ENCODE data around the gene METTL6.
"Not testable (repeated sequence)": the region's sequence is repeated elsewhere in the genome, so short reads cannot be mapped to it uniquely, and the experiment has no call there.

METTL6 gene

DNA sequence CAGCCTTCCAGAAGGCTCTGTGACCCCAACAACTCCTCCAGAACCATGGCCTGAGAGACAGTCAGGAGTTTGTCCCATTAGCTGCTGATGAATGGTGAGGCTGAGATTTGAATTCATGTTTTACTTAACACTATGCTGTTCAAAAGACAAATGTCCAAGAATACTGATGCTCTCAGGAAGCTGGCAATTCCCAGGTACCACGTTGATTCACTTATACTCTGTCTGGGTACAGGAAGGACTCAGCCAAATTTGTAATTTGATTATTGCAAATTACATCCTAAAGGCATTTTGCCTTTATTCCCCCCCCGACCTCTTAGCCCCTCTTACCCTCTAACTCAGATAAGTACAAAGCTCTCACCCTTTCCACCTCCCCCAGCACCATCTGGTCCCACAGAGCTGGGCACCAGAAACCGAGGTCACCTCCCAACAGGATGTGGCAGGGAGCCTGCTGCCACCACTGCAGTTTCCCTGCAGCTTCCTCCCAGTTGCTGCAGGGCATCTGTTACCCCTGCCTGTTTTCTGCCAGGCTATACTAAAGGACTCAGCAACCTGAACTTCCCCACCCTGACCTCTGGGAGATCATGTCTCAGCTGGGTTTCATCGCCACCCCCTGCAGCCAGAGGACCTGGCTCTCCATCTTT, 33.7 kb upstream of the METTL6 start:
- Histone ChIP-seq H3K9me3 (replicated peaks; ENCODE audit: insufficient read depth, low read length) (no peaks in the 10 kb centered on the region), H3K27me3 (replicated peaks; ENCODE audit: insufficient read depth, low read length) (no peaks in the 10 kb centered on the region), H3K9ac (ENCODE audit: low read length) (no peak overlapping the region), H3K36me3 (replicated peaks; ENCODE audit: insufficient read depth, low read length) (no peaks in the 10 kb centered on the region), H3K4me3 (ENCODE audit: low read length) (no peak overlapping the region), H2AFZ (ENCODE audit: low read length) (no peak overlapping the region), H3K79me2 (ENCODE audit: low read length) (no peaks in the 10 kb centered on the region), H3K4me1 (ENCODE audit: low read length) (peaks cover 12% of the 10 kb centered on the region), H3K4me2 (ENCODE audit: low read depth, low read length) (peak overlapping the region; percentile 27; the same call in 1 of the 2 replicates), H3F3A (ENCODE audit: insufficient read depth, low read length) (no peaks in the 10 kb centered on the region), H4K20me1 (ENCODE audit: insufficient read depth, low read length) (no peaks in the 10 kb centered on the region), H3K9me2 (replicated peaks; ENCODE audit: insufficient read depth, low read length) (no peaks in the 10 kb centered on the region), H3K27ac (ENCODE audit: low read length) (peak overlapping the region; percentile 8; the same call in 1 of the 2 replicates)
- no peak for TF ChIP-seq EZH2 (optimal IDR thresholded peaks at IDR 0.05; ENCODE audit: low read depth, low read length)
- peak; percentile 63 for DNase-seq

DNA sequence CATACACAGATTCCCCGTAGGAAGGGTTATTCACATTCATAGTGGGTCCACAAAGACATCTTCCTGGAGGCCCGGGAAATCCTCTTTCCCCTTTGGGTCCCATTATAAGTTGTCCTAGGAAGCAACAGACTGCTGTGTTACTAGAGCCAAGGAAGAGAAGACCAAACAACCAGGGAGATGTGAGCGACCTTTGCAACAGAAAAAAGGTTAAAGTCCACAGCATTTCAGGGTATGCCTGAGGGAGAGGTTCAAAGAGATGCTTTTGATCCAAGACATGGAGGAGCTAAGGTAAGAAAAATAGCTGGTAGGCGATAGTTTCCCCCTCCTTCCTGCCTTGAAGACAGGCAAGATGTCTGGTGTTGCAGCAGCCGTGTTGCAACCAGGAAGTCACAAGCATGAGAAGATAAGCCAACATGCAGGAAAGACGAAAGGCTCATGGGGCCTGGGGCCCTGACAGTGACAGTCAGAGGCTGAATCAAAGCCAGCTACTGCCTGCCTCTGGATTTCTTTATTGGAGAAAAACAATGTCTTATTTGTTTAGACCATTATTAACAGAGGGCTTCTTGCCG, 31.0 kb upstream of the METTL6 start:
- Histone ChIP-seq H3F3A (ENCODE audit: insufficient read depth, low read length) (no peaks in the 10 kb centered on the region), H3K9me3 (replicated peaks; ENCODE audit: insufficient read depth, low read length) (no peaks in the 10 kb centered on the region), H3K27me3 (replicated peaks; ENCODE audit: insufficient read depth, low read length) (no peaks in the 10 kb centered on the region), H2AFZ (ENCODE audit: low read length) (no peak overlapping the region), H3K27ac (ENCODE audit: low read length) (no peak overlapping the region), H3K4me3 (ENCODE audit: low read length) (no peak overlapping the region), H3K9me2 (replicated peaks; ENCODE audit: insufficient read depth, low read length) (no peaks in the 10 kb centered on the region), H3K36me3 (replicated peaks; ENCODE audit: insufficient read depth, low read length) (no peaks in the 10 kb centered on the region), H3K4me1 (ENCODE audit: low read length) (peaks cover 12% of the 10 kb centered on the region), H4K20me1 (ENCODE audit: insufficient read depth, low read length) (no peaks in the 10 kb centered on the region), H3K9ac (ENCODE audit: low read length) (no peak overlapping the region), H3K4me2 (ENCODE audit: low read depth, low read length) (no peak overlapping the region), H3K79me2 (ENCODE audit: low read length) (no peaks in the 10 kb centered on the region)
- TF ChIP-seq, protein P1, sequence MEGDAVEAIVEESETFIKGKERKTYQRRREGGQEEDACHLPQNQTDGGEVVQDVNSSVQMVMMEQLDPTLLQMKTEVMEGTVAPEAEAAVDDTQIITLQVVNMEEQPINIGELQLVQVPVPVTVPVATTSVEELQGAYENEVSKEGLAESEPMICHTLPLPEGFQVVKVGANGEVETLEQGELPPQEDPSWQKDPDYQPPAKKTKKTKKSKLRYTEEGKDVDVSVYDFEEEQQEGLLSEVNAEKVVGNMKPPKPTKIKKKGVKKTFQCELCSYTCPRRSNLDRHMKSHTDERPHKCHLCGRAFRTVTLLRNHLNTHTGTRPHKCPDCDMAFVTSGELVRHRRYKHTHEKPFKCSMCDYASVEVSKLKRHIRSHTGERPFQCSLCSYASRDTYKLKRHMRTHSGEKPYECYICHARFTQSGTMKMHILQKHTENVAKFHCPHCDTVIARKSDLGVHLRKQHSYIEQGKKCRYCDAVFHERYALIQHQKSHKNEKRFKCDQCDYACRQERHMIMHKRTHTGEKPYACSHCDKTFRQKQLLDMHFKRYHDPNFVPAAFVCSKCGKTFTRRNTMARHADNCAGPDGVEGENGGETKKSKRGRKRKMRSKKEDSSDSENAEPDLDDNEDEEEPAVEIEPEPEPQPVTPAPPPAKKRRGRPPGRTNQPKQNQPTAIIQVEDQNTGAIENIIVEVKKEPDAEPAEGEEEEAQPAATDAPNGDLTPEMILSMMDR (IDR thresholded peaks at IDR 0.05; ENCODE audit: low read length) = no peak
- no peak for TF ChIP-seq EZH2phosphoT487 (IDR thresholded peaks at IDR 0.05; ENCODE audit: low read length)
- TF ChIP-seq EZH2 (optimal IDR thresholded peaks at IDR 0.05; ENCODE audit: low read depth, low read length) = no peak
- no peak for DNase-seq

DNA sequence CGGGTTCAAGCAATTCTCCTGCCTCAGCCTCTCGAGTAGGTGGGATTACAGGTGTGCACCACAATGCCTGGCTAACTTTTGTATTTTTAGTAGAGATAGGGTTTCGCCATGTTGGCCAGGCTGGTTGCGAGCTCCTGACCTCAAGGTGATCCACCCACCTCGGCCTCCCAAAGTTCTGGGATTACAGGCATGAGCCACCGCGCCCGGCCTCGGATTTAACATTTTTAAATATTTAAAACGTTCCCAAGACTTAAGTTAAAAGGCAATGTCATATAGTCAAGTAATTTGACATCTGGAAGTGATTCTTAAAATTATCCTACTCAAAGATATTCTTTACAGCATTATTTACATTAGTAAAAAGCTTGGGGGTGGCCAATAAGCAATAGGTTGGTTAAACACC, 29.6 kb upstream of the METTL6 start:
- not testable (repeated sequence) for DNase-seq; H3K9me3 ChIP-seq (replicated peaks; ENCODE audit: insufficient read depth, low read length); H3K9ac ChIP-seq (ENCODE audit: low read length); H3K27ac ChIP-seq (ENCODE audit: low read length); H3K36me3 ChIP-seq (replicated peaks; ENCODE audit: insufficient read depth, low read length); H3K4me2 ChIP-seq (ENCODE audit: low read depth, low read length); H2AFZ ChIP-seq (ENCODE audit: low read length); H3K79me2 ChIP-seq (ENCODE audit: low read length); H3K27me3 ChIP-seq (replicated peaks; ENCODE audit: insufficient read depth, low read length); H3F3A ChIP-seq (ENCODE audit: insufficient read depth, low read length); H4K20me1 ChIP-seq (ENCODE audit: insufficient read depth, low read length); H3K4me3 ChIP-seq (ENCODE audit: low read length); H3K9me2 ChIP-seq (replicated peaks; ENCODE audit: insufficient read depth, low read length)
- H3K4me1 ChIP-seq (ENCODE audit: low read length) = peaks cover 12% of the 10 kb centered on the region

DNA sequence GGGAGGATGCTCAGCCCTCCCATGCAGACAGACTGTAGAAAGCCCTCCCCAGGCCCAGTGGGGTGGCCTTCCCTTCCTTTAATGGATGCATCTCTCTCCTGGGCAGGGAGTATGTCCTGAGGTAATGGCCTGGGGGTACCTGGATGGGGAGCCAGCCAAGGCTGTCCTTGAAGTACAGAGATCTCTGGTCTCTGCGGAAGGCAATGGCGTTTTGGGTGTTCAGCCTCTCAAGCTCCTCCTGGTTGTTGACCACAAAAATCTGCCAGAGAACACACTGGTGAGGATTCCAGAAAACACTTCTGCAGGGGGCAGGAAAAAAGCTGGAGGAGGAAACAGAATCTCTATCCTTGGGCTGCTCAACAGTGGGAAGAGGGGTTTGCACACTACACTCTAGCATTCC, 29.0 kb upstream of the METTL6 start:
- no peak overlapping the region for H3K27ac ChIP-seq (ENCODE audit: low read length)
- H3K9me3 ChIP-seq (replicated peaks; ENCODE audit: insufficient read depth, low read length) = no peaks in the 10 kb centered on the region
- H3K79me2 ChIP-seq (ENCODE audit: low read length) = no peaks in the 10 kb centered on the region
- no peaks in the 10 kb centered on the region for H4K20me1 ChIP-seq (ENCODE audit: insufficient read depth, low read length)
- no peaks in the 10 kb centered on the region for H3K27me3 ChIP-seq (replicated peaks; ENCODE audit: insufficient read depth, low read length)
- no peaks in the 10 kb centered on the region for H3K9me2 ChIP-seq (replicated peaks; ENCODE audit: insufficient read depth, low read length)
- H3K36me3 ChIP-seq (replicated peaks; ENCODE audit: insufficient read depth, low read length) = no peaks in the 10 kb centered on the region
- DNase-seq = no peak
- no peak overlapping the region for H3K4me2 ChIP-seq (ENCODE audit: low read depth, low read length)
- H2AFZ ChIP-seq (ENCODE audit: low read length) = no peak overlapping the region
- no peak overlapping the region for H3K4me3 ChIP-seq (ENCODE audit: low read length)
- TF ChIP-seq, protein P1 (IDR thresholded peaks at IDR 0.05; ENCODE audit: low read length) = no peak
- peaks cover 9% of the 10 kb centered on the region for H3K4me1 ChIP-seq (ENCODE audit: low read length)
- H3K9ac ChIP-seq (ENCODE audit: low read length) = no peak overlapping the region
- H3F3A ChIP-seq (ENCODE audit: insufficient read depth, low read length) = no peaks in the 10 kb centered on the region
